ENCODE measurements around the gene ABHD4.

The ABHD4 gene

GRCh38 chr14:22589096-22589839 lies 8.8 kb upstream of the ABHD4 start, which contains the start of gene DAD1:
TSS of gene DAD1 (minus strand) at chr14:22589224. CDS start at chr14:22589157, 67 bp downstream.
- TF ChIP-seq, protein P1, sequence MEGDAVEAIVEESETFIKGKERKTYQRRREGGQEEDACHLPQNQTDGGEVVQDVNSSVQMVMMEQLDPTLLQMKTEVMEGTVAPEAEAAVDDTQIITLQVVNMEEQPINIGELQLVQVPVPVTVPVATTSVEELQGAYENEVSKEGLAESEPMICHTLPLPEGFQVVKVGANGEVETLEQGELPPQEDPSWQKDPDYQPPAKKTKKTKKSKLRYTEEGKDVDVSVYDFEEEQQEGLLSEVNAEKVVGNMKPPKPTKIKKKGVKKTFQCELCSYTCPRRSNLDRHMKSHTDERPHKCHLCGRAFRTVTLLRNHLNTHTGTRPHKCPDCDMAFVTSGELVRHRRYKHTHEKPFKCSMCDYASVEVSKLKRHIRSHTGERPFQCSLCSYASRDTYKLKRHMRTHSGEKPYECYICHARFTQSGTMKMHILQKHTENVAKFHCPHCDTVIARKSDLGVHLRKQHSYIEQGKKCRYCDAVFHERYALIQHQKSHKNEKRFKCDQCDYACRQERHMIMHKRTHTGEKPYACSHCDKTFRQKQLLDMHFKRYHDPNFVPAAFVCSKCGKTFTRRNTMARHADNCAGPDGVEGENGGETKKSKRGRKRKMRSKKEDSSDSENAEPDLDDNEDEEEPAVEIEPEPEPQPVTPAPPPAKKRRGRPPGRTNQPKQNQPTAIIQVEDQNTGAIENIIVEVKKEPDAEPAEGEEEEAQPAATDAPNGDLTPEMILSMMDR (IDR thresholded peaks at IDR 0.05; ENCODE audit: low read depth, low read length, missing control alignments), result no peak
- DNase-seq (ENCODE audit: low read depth), result peak; percentile 99
- in situ Hi-C loops (cut with HindIII; ENCODE audit: low sequenced_read_pairs), result no loop called here
- H3K4me3 ChIP-seq (ENCODE audit: low read depth, low read length), result peak within 1 kb of the TSS; percentile 75

- DNase-seq (ENCODE audit: low read depth), result no peak
- no peak overlapping the region for H3K4me3 ChIP-seq (ENCODE audit: low read depth, low read length)
- TF ChIP-seq, protein P1 (IDR thresholded peaks at IDR 0.05; ENCODE audit: low read depth, low read length, missing control alignments), result no peak
- in situ Hi-C loops (cut with HindIII; ENCODE audit: low sequenced_read_pairs), result no loop called here
Observed at GRCh38 chr14:22593189-22593588, 4.9 kb upstream of the ABHD4 start.

DNA sequence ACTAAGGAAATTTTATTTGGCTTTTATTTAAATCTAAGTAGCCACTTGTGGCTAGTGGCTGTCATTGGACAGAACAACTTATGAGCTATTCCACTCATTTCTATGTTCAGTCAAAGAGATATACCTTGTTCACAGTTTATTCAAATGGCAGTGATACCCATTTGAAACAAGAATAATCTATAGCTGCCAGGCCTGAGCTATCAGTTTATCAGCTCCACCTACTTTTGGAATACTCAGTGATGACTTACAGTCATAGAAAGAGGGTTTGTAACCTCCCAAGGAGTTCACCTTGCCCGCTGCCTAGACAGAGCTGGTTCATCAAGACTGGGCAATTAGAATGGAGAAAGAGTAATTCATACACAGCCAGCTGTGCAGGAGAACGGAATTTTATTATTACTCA lies 4.5 kb upstream of the ABHD4 start:
- TF ChIP-seq, protein P1 (IDR thresholded peaks at IDR 0.05; ENCODE audit: low read depth, low read length, missing control alignments), result no peak
- in situ Hi-C loops (cut with HindIII; ENCODE audit: low sequenced_read_pairs), result no loop called here
- H3K4me3 ChIP-seq (ENCODE audit: low read depth, low read length), result no peak overlapping the region
- DNase-seq (ENCODE audit: low read depth), result no peak

DNA sequence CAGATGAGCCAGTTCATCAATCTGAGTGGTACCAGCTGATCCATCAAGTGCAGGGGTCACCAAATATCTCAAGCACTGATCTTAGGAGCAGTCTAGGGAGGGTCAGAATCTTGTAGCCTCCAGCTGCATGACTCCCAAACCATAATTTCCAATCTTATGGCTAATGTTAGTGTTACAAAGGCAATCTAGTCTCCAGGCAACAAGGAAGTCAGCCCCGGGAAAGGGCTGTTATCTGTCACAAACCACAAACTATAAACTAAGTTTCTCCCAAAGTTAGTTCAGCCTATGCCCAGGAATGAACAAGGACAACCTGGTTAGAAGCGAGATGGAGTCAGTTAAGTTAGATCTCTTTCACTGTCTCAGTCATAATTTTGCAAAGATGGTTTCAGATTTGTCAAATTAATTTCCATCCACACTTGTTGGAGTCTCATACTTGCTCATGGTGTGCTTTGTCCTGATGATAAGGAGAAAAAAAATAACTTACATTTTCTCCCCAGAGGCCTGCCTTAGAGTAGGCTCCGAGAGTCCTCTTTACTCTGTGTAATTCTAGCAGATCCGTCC lies 3.9 kb upstream of the ABHD4 start:
- in situ Hi-C loops (cut with HindIII; ENCODE audit: low sequenced_read_pairs), result no loop called here
- H3K4me3 ChIP-seq (ENCODE audit: low read depth, low read length), result no peak overlapping the region
- TF ChIP-seq, protein P1 (IDR thresholded peaks at IDR 0.05; ENCODE audit: low read depth, low read length, missing control alignments), result no peak

GRCh38 chr14:22596354-22596879 lies 1.7 kb upstream of the ABHD4 start:
- in situ Hi-C loops (cut with HindIII; ENCODE audit: low sequenced_read_pairs), result no loop called here
- H3K4me3 ChIP-seq (ENCODE audit: low read depth, low read length), result no peak overlapping the region
- TF ChIP-seq, protein P1 (IDR thresholded peaks at IDR 0.05; ENCODE audit: low read depth, low read length, missing control alignments), result no peak
- no peak for DNase-seq (ENCODE audit: low read depth)

More for the DNA sequence above, 3.9 kb upstream of the ABHD4 start:
- no peak for DNase-seq (ENCODE audit: low read depth)

- DNase-seq (ENCODE audit: low read depth), result no peak
- H3K4me3 ChIP-seq (ENCODE audit: low read depth, low read length), result no peak overlapping the region
- in situ Hi-C loops (cut with HindIII; ENCODE audit: low sequenced_read_pairs), result no loop called here
- TF ChIP-seq, protein P1 (IDR thresholded peaks at IDR 0.05; ENCODE audit: low read depth, low read length, missing control alignments), result no peak
Observed at GRCh38 chr14:22597265-22597664, 835 bp upstream of the ABHD4 start.
